22Rv1 (cell line): ENCODE data around the gene ADNP.

ENCODE experiments used
- H3K27ac ChIP-seq: fragments of 450-650 bp; 2 replicates; pipeline ENCODE4 v1.5.1; 2017
- ZFX ChIP-seq: fragments of 450-650 bp; IDR thresholded peaks from 2 replicates; pipeline ENCODE4 v1.6.1; 2017; ENCODE audit warnings: antibody characterized with exemption, borderline replicate concordance
- TF ChIP-seq, protein P1 (sequence below): fragments of 450-650 bp; IDR thresholded peaks from 2 replicates; pipeline ENCODE4 v1.5.1; 2017; ENCODE audit warnings: mild to moderate bottlenecking

The ADNP gene

DNA sequence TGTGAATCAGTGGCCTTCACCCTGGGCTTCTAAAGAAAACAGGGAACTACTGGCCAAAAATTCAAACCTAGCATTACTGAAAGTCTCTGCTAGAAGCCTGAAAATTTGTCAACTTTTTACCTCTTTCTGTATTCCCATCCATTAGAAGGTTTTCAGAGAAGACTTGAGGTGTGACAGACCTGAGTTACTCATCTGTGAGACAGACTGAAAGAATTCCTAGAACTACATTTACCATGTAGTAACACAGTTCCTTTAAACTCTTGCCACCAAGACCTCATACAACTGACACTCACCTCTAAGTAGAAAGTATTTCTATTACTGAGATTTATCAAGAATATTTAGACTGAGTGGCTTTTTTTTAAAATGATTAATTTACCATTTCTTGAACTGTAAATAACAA lies 22.6 kb upstream of the ADNP start:
- TF ChIP-seq, protein P1, sequence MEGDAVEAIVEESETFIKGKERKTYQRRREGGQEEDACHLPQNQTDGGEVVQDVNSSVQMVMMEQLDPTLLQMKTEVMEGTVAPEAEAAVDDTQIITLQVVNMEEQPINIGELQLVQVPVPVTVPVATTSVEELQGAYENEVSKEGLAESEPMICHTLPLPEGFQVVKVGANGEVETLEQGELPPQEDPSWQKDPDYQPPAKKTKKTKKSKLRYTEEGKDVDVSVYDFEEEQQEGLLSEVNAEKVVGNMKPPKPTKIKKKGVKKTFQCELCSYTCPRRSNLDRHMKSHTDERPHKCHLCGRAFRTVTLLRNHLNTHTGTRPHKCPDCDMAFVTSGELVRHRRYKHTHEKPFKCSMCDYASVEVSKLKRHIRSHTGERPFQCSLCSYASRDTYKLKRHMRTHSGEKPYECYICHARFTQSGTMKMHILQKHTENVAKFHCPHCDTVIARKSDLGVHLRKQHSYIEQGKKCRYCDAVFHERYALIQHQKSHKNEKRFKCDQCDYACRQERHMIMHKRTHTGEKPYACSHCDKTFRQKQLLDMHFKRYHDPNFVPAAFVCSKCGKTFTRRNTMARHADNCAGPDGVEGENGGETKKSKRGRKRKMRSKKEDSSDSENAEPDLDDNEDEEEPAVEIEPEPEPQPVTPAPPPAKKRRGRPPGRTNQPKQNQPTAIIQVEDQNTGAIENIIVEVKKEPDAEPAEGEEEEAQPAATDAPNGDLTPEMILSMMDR = no peak
- no peak for TF ChIP-seq ZFX
- no peak overlapping the region for H3K27ac ChIP-seq

DNA sequence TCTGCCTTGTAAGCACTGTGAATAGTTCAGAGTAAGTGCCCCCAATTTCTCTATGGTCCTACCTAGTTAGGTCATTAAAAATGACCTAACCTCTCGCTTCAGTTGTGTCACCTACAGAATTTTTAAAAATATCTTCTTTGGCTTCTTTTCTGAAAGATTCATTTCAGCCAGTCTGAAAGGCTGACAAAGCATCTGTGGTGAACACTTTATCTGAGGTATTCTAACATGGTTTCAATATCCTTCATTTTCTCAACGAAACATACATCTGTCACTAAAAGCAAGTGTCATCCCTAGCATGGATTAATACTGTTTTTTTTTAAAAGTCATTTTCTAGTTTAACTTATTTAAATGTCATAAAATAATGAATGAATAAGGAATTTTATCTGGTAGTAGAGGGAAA lies 22.0 kb upstream of the ADNP start:
- H3K27ac ChIP-seq = no peak overlapping the region
- TF ChIP-seq, protein P1 = no peak
- no peak for TF ChIP-seq ZFX

DNA sequence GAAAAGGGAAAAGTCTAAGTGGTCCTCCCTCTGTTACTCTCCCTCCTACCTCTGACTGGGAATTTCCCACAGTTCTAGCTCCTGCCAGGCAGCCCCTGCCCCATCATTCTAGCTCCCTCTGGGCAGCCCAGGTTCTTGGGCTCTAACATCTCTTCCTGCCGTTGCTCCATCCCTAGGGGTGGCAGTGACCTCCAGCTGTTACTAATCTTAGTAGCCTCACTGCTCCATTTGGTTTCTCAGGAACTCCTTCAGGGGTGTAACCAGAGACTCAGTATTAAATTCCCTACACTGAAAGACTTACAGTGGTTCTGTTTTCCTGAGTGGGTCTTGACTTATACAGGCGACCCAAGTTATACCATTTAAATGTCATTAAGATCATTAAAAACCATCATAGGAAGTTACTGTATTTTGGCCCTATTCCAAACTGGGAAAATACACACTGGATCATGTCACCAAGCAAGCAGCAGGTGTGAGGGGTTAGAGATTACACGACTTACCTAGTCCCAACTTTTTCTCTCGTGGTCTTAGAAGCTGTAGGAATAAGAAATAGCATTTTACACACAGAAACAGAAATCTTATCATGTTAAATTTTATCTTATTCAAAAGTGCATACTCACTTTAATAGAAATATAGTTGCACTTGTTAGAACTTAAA lies 17.0 kb upstream of the ADNP start:
- no peak overlapping the region for H3K27ac ChIP-seq
- TF ChIP-seq, protein P1 = no peak
- no peak for TF ChIP-seq ZFX

DNA sequence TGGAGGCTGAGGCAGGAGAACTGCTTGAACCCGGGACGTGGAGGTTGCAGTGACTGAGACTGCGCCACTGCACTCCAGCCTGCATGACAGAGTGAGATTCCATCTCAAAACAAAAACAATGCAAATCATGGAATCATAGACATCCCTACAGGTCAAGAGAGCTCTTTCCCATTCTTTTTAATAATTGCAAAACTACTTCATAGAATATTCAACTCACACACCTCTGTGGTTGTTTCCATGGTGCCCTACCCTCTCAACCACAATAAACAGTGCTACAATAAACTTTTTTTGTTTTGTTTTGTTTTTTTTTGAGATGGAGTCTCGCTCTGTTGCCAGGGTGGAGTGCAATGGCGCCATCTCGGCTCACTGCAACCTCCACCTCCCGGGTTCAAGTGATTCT lies 11.8 kb upstream of the ADNP start:
- no peak overlapping the region for H3K27ac ChIP-seq
- TF ChIP-seq, protein P1 = no peak
- TF ChIP-seq ZFX = no peak

DNA sequence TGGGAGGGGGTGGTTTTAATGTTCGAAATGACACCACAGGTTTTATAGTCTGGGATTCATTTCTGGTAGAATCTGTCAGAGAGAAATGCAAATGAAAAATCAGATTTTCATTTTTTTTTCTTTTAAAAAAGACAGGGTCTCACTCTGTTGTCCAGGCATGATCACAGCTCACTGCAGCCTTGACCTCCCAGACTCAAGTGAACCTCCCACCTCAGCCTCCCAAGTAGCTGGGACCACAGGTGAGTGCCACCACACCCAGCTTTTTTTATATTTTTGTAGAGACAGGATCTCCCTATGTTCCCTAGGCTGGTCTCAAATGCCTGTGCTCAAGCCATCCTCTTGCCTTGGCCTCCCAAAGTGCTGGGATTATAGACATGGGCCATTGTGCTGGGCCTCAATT lies 2.4 kb upstream of the ADNP start:
- no peak overlapping the region for H3K27ac ChIP-seq
- TF ChIP-seq ZFX = no peak
- TF ChIP-seq, protein P1 = no peak

DNA sequence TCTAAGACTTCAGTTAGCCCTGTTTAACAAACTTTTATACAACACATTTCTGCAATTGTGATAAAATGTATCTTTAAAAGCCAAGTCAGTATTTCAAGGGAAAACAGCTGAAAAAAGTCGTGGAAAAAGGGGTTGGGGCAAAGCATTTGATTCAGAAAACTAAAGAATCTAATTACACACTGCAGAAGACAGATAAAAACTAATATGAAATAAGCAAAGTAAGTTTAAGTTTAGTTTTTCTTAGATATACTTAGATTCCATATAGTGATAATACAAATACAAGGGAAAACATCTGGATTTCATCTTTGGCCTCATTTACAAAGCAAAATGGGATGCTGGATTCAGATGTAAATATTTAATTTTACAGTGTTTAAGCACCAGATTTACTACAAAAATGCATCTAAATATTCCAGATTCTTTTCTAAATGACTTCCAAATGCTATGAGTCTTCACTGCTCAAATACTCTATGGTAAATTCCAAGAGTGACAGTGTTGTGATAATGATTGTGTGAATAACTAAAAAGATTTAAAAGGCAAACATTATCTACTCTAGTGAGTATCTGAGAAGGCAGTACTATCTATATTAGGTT lies 1.5 kb upstream of the ADNP start:
- H3K27ac ChIP-seq = peak overlapping the region; percentile 92

DNA sequence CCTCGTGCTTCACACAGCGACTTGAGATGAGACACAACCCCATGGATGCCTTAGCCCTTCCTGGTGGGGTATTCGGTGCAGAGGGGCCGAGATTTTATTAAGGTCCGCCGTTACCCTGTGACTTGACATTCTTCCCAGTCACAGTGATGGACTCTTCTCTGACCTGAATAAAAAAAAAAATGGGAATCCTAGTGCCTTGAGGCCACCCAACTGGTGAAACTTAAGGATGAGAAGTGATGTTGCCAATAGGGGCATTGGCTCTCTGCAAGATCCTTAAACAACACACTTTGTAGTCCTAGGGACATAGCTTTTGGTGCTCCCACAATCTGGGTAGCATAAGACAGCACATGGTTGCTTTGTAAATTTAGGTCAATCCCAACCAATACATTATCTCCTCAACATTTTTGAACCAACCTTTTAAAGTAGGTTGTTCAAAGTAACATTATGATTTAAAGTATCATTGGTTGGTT lies 814 bp upstream of the ADNP start:
- TF ChIP-seq ZFX = no peak
- TF ChIP-seq, protein P1 = no peak
- peak overlapping the region; percentile 92 for H3K27ac ChIP-seq

More for the DNA sequence above, 1.5 kb upstream of the ADNP start:
- no peak for TF ChIP-seq ZFX
- TF ChIP-seq, protein P1 = no peak
